ENCODE data around the gene BUD31.

GRCh38 chr7:99387912-99388311 lies 20.9 kb upstream of the BUD31 start:
- no peak for TF ChIP-seq POLR2A (IDR thresholded peaks at IDR 0.05)
- no peak for TF ChIP-seq CTCF (IDR thresholded peaks at IDR 0.05)

Data from Peyer's patch (tissue), 4 donors.